ENCODE data around the gene NECTIN2.
A peak's percentile ranks its signal among the peaks of the same experiment; 100 is the strongest.

NECTIN2 gene

GRCh38 chr19:44891016-44891882 is 45.2 kb downstream of the NECTIN2 start, which contains the start of gene TOMM40:
Gene TOMM40 (plus strand): TSS chr19:44891254. CDS start chr19:44891416, 162 bp downstream.
- TF ChIP-seq REST (IDR thresholded peaks at IDR 0.05; ENCODE audit: insufficient read depth in 1 of 2, low read depth in 2 of 2, low read length in 2 of 2) (no peak), POLR2AphosphoS5 (IDR thresholded peaks at IDR 0.05; ENCODE audit: low read depth, low read length) (no peak; the same call in 1 of the 2 replicates), FOXP2 (optimal IDR thresholded peaks at IDR 0.05; ENCODE audit: borderline replicate concordance, extremely low read depth, extremely low read length, insufficient read depth) (no peak), SIN3A (IDR thresholded peaks at IDR 0.05; ENCODE audit: borderline replicate concordance, insufficient read depth, low read length) (no peak; the same call in 1 of the 2 replicates), TAF1 (IDR thresholded peaks at IDR 0.05; ENCODE audit: borderline replicate concordance, insufficient read depth, low read length) (peak; percentile 83; the same call in 1 of the 2 replicates)

GRCh38 chr19:44892932-44893331 is 46.8 kb downstream of the NECTIN2 start:
- TF ChIP-seq REST (IDR thresholded peaks at IDR 0.05; ENCODE audit: insufficient read depth in 1 of 2, low read depth in 2 of 2, low read length in 2 of 2) = no peak
- no peak for TF ChIP-seq POLR2AphosphoS5 (IDR thresholded peaks at IDR 0.05; ENCODE audit: low read depth, low read length)
- TF ChIP-seq TAF1 (IDR thresholded peaks at IDR 0.05; ENCODE audit: borderline replicate concordance, insufficient read depth, low read length) = no peak
- TF ChIP-seq FOXP2 (optimal IDR thresholded peaks at IDR 0.05; ENCODE audit: borderline replicate concordance, extremely low read depth, extremely low read length, insufficient read depth) = no peak

GRCh38 chr19:44893332-44894051 is 47.4 kb downstream of the NECTIN2 start:
- TF ChIP-seq FOXP2 (optimal IDR thresholded peaks at IDR 0.05; ENCODE audit: borderline replicate concordance, extremely low read depth, extremely low read length, insufficient read depth) (no peak), POLR2AphosphoS5 (IDR thresholded peaks at IDR 0.05; ENCODE audit: low read depth, low read length) (no peak), REST (IDR thresholded peaks at IDR 0.05; ENCODE audit: insufficient read depth in 1 of 2, low read depth in 2 of 2, low read length in 2 of 2) (no peak), TAF1 (IDR thresholded peaks at IDR 0.05; ENCODE audit: borderline replicate concordance, insufficient read depth, low read length) (no peak)

GRCh38 chr19:44894052-44894400 is 47.9 kb downstream of the NECTIN2 start:
- TF ChIP-seq TAF1 (IDR thresholded peaks at IDR 0.05; ENCODE audit: borderline replicate concordance, insufficient read depth, low read length) = no peak
- no peak for TF ChIP-seq POLR2AphosphoS5 (IDR thresholded peaks at IDR 0.05; ENCODE audit: low read depth, low read length)
- no peak for TF ChIP-seq SIN3A (IDR thresholded peaks at IDR 0.05; ENCODE audit: borderline replicate concordance, insufficient read depth, low read length)
- TF ChIP-seq REST (IDR thresholded peaks at IDR 0.05; ENCODE audit: insufficient read depth in 1 of 2, low read depth in 2 of 2, low read length in 2 of 2) = no peak
- TF ChIP-seq FOXP2 (optimal IDR thresholded peaks at IDR 0.05; ENCODE audit: borderline replicate concordance, extremely low read depth, extremely low read length, insufficient read depth) = no peak
